HG03060 (cell line): ENCODE data around the gene RGL1.
"Not testable (repeated sequence)": the region's sequence is repeated elsewhere in the genome, so short reads cannot be mapped to it uniquely, and the experiment has no call there.

ENCODE experiments used
- ATAC-seq: cut with Tn5 transposase; IDR thresholded peaks from one replicate; pipeline ENCODE4 v1.9.1; 2021; ENCODE audit warnings: low read depth, moderate number of reproducible peaks; ENCODE audit not compliant: unreplicated experiment

RGL1 gene

DNA sequence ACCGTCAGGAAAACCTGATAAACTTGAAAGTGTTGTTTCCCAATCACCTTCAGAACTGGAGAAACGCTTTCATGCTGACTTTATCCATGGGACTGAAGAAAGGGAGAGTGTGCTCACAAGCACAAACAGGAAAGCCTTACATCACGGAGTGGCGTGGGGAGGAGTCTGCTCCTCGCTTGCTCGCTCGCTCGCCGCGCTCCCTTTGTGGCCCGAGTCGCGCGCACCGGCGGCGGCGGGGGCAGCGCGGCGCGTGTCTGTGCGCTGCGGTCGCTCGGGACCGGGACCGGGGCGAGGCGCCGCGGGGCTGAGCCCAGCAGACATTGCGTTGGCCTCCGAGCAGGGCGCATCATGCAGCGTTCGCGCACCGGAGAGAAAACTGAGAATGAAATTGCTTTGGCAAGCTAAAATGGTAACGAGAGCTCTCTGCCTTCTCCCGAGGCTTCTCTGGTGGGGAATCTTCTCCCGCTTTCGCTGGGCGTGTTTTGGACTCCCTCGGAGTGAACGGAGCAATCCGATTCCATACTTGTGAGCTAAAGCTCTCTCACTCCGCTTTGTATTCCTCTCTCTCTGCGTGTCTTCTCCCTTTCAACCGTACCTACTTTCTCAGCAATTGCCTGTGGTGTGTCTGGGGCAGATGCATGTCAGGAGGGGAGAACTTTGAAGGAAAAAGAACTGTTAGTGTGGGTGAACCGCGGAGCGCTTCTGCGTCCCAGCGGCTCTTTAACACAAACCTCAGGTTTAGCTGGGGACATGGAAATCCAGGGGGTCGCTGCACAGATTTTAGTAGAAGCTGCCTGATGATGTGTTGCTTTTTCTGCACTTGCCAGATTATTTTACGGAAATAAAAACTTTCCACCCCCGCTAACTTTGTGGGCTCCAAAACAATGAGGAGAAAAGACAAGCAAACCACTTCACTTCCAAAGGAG lies at the start of gene RGL1:
RGL1 (plus strand) TSS at position 205 of the 926 bp plus-strand sequence; CDS start at position 383, 178 bp downstream.
- no peak for ATAC-seq

DNA sequence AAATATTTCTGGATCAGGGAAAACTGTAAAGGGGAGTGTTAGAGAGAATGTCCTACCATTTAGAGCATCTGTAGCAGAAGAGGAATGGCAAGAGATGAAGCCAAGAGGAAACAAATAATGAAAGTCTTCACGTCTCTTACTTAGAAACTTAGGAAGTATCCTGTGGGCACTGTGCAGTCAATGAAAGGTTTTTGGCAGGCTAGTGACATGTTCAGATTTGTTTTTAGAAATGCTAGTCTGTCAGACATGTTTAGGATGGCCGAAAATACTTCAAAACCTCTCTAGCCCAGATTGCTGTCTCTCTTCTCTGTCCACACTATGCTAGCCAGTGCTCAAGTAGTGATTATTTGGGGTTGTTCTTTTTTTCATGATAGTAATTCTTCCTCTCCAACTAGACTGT lies 48.6 kb upstream of the RGL1 start:
- no peak for ATAC-seq

DNA sequence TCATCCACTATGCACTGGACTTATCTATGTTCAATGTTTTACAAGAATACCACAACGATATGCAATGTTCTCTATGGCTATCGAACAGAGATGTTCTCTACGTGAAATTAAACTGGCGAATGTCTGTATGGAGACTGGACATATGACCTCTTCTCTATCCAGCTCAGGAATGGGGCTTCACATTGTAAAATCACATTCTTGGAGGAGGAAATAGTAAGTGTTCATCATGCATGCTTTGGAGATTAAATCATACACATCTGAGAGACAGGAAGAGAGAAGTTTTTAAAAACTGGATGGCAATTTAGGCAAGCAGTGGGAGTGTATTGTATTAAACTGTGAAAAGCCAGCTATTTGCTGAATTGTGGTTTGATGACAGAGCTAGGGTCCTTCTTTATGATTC lies 47.9 kb upstream of the RGL1 start:
- ATAC-seq: no peak

DNA sequence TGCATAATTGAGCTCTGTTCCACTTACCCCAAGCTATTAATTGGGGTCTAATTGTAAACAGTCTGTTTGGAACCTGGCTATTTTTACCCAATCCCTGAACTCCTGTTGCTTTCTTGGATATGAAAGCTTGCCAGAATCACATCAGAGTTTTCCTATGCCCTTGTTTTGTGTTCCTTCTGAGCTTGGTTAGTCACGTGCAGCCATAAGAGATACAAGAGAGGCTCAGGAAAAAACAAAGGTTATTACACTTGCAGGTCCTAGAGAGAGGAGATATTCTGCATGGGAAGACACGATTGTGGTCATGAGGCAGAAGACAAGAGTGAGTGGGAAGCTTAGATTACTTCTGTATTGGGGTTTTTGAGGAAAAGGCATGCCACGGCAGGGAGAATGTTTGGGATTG lies 46.0 kb upstream of the RGL1 start:
- no peak for ATAC-seq

DNA sequence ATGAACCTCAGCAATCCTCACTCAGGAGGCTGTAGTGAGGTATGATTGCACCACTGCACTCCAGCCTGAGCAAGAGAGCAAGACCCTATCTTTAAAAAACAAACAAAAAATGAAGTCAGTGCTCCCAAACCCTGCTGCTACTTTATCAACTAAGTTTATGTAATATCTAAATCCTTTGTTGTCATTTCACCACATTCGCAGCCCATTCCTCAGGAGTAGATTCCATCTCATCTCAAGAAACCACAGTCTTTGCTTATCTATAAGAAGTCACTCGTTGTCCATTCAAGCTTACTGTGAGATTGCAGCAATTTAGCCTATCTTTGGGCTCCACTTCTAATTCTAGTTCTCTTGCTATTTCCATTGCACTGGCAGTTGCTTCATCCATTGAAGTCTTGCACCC lies 44.3 kb upstream of the RGL1 start:
- no peak for ATAC-seq

DNA sequence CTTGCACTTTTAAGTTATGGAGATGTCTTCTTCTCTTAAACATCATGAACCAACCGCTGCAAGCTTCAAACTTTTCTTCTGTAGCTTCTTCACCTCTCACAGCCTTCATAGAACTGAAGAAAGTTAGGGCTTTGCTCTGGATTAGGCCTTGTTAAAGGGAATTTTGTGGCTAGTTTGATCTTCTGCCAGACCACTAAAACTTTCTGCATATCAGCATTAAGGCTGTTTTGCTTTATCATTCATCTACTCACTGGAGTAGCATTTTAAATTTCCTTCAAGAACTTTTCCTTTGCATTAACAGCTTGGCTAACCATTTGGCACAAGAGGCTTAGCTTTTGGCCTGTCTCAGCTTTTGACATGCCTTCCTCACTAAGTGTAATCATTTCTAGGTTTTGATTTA lies 43.0 kb upstream of the RGL1 start:
- no peak for ATAC-seq

DNA sequence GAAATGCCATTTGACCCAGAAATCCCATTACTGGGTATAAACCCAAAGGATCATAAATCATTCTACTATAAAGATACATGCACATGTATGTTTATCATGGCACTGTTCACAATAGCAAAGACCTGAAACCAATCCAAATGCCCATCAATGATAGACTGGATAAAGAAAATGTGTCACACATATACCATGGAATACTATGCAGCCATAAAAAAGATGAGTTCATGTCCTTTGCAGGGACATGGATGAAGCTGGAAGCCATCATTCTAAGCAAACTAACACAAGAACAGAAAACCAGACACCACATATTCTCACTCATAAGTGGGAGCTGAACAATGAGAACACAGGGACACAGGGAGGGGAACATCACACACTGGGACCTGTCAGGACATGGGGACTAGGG lies 42.1 kb upstream of the RGL1 start:
- not testable (repeated sequence) for ATAC-seq

DNA sequence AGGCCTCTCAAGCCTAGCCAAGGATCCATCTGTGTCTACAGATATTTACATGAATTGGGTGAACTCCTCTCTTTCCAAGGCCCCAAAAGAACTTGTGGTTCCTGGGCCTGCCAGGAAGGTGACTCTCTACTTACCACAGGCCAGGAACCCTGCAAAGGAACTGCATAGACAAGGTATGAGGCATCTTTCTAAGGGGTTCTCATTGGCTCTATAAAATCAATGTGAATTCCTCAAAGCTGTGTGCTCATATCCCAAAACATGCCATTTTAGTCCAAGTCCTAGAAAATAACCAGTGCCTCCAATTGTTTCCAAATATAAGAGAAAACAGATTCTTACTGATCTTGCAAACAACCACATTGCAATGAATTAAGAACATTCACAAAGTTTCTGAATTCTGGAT lies 39.9 kb upstream of the RGL1 start:
- ATAC-seq: no peak

DNA sequence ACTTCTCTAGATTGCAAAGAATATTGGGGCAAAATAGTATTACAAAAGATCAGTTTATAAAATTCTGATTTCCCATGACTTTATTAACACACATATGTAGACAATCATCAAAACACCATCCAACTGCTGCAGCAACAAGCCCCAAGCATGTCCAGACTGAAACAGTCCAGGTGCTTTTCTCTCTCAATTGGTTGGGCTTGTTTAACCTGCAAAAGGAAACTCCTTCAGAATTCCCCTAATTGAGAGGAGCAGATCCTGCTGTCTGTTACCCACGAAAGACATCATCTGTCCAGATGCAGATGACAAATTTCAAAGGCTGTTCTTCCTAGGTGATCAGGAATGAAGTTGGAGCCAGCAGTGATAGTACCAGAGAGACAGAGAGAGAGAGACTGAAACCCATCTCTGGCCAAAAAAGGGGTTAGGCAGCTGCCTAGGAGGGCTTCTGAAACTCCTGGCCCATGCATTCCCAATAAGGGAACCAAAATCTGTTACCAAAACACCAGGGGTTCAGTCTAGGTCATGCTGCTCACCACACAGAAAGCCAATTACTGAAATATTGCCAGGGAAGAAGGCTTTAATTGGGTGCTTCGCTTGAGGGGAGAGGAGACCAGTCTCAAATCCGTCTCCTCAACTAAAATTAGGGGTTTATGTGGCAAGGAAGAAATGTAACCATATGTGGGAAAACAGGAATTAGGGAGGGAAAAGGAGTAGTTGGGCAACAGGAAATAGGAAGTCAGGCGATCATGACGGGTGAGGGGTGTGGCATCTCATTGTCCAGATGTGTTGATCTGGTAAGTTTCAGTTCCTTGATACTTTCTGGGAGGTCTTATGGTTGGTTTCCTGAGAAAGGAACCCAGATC lies 34.7 kb upstream of the RGL1 start:
- no peak for ATAC-seq

DNA sequence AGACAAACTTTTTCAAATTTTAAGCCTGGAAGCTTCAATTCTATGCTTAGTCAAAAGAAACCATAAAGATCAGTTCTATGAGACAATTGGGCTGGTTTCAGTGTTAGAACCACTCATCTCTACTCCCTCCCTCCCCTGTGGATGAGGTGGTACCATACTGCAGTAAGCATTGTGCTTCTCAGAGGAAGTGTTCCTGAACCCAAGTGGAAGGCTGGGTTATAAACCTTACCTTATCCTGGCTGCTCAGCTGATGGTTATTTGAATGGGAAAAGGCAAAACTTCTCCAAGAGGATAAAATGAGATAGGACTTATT lies 34.1 kb upstream of the RGL1 start:
- no peak for ATAC-seq

DNA sequence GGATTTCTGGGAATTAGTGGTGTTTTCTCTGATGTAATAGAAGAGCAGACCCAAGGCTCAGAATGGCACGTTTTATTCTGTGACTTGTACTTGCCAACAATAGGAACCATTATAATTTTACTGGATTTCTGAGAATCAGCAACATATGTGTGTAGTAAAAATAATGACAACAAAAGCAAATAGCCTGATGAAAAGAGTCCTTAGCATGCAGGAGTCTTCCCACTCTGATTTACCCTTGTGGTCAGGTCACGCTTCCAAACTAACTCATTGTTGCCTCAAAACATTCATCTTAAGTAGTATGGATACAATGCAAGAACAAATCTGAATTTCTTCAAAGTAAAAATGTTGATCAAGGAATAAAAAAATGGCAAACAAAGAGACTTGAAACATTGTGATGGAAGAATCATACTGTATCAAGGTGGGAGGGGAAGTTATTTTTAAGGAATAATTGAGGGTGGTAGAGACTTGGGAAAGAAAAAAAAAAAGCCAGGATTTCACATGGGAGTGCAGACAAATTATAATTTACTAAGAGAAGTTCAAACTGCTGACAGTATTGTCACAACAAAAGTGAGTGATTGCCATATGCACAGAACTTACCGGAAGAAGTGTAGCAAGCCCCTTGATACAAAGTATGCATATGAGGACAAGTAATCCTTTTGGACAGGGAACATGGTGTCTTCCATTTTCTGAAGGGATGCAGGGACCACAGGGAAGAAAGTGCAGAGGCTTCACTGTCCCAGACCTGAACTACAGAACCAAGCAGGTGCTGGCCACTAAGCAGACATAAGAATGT lies 31.2 kb upstream of the RGL1 start:
- ATAC-seq: no peak

DNA sequence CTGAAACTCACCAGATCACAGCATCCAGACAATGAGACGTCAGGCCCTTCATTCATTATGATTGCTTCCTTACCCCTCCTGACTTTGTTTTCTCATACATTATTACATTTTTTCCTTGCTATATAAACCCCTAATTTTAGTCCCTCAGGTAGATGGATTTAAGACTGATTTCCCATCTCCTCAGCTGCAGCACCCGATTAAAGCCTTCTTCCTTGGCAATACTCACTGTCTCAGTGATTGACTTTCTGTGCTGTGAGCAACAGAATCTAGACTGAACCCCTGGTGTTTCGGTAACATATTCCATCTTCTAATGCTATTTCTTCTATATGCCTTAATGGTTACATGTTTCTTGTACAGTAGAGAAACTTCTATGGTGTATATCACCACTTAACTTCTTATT lies 30.0 kb upstream of the RGL1 start:
- no peak for ATAC-seq

DNA sequence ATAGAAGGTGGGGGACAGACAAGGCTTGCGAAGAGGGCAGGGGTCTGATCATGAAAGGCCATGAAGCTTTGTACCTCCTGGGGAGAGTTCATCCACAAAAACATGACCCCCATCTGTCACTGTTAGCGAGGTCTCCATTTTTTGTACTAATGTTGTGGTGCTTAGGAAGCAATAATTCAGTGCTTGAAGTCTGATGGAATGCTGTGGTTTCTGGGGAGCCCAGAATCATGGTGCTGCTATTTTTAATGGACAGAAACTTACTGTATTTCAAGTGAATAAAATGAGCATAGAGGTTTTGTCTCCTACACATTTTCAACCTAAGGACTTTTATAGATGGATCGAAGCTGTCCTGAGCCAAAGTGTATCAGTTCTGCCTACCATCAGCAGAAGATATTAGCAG lies 28.2 kb upstream of the RGL1 start:
- ATAC-seq: no peak

DNA sequence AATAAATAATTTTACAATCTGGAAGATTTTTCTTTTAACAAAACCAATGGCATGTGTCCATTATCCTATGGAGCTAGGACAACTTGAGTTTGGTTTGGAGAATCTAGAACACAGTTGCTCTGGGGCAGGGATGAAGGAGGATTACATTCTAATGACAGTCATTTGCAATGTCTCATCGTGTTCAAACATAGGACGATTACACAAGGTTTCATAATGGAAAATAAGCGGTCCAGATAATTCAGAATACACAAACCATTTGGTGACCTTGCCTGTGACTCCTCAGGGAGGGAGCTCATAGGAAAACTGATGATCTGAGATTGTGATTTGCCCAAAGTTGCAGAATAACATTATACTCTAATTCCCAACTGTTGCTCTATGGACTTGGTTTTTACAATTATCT lies 27.6 kb upstream of the RGL1 start:
- ATAC-seq: no peak

DNA sequence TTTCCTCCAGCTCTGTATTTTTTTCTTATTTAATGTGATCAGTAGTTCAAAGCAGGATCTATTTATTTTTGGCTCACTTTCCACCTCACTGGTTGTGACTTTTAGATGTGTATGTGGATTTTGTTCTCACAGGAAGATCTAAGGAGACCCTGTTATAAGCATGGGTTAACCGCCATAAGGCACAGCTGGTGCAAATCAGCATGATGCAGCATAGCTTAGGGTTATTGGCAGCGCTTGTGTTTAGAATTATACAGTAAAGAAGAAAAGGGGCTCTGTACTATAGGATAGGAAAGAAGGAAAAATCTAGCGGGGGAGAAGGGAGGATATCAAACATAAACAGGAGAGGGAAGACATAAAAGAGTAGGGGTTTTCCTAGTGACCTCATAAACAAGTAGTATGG lies 26.9 kb upstream of the RGL1 start:
- no peak for ATAC-seq

DNA sequence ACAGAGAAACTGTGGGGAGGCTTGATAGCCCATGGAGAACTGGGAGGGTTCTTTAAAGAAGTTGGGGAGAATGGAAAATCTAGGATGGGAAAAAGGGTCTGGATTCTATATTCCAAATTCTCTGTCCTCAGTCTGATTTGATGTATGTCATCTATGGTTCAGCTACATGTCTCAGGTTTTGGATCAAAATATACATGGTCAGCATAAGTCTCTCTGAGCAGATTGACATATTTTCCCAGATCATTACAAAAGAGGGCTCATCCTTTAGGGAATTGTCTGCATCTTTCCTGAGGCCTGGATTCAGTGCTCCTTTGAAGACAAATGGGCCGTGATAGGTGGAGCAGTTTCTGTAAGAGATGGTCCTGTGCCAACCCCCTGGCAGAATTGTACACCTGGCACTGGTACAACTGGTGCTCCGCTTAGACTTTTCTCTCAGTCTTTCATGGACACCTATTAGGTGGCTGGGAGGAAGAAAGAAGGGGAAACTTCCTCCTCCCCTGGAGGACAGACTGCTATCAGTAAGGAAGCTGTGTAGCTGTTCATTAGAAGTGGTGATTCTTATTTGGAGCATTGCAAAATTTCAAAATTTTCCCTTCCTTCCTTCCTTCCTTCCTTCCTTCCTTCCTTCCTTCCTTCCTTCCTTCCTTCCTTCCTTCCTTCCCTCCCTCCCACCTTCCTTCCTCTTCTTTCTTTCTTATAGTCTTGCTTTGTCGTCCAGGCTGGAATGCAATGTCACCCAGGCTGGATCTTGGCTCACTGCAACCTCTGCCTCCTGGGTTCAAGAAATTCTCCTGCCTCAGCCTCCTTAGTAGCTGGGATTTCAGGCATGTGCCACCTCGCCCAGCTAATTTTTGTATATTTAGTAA lies 26.1 kb upstream of the RGL1 start:
- ATAC-seq: no peak

DNA sequence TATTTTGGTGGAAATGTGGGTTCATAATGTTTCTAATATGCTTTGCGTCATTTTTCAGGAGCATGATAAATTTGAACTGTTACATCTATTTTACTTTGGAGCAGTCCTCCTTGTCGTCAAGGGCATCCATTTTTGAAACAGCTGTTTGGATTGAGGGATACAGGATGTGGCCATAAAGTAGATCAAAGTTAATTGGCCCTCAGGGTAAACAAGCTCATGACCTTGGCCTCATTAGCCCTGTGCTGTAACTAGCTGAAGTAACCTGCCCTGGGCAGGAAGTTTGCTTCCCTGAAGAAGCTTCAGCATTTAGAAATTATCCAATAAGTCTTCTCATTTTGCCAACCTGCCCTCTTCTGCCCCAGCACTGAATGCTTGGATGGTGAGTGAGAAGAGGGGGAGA lies 24.8 kb upstream of the RGL1 start:
- ATAC-seq: no peak

DNA sequence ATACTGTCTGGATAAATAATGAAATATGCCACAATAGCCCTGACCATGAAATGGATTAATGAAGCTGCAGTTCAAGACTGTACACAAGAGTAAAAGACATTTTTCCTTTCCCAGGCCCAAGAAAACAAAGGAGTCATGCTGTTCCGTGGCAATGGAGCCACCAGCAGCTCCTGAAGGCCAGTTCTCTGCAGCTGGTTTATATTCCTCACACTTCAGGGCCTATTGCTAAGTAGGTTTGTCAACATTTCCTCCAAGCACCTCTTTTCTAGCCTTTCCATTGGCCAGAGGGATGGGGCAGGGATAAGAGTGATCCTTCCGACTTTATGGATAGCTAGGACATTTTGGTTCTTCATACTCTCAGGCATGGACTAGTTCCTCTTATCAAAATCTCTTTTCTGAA lies 24.2 kb upstream of the RGL1 start:
- no peak for ATAC-seq

DNA sequence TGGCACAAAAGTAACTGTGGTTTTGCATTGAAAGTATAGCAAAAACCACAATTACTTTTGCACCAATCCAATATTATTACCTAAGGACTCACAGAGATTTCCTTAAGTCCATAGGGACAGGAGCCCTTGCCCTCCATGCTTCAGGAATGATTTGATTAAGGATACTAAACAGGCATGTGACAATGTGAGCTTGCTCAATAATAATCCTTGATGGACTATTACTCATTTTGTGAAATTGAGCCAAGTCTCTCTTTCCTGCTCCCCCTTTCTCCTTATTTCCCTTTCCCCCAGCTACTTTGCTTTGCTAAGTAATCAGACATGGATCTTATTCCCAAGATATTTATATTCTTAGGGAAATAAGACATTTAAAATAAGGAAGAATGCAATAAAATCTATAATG lies 21.6 kb upstream of the RGL1 start:
- no peak for ATAC-seq
